ENCODE results near the gene SMTNL2.
"Not testable (repeated sequence)": the region's sequence is repeated elsewhere in the genome, so short reads cannot be mapped to it uniquely, and the experiment has no call there.

Gene SMTNL2

GRCh38 chr17:4586043-4586442 lies 1.7 kb downstream of the SMTNL2 start:
- DNase-seq (ENCODE audit: insufficient read length, low spot score) (no peak), FAIRE-seq (no peak)
- TF ChIP-seq CTCF (IDR thresholded peaks at IDR 0.05; ENCODE audit: insufficient read depth, missing control alignments): no peak

GRCh38 chr17:4587195-4587594 lies 2.9 kb downstream of the SMTNL2 start:
- no peak for TF ChIP-seq CTCF (IDR thresholded peaks at IDR 0.05; ENCODE audit: insufficient read depth, missing control alignments)
- DNase-seq (ENCODE audit: insufficient read length, low spot score) (no peak), FAIRE-seq (no peak)

GRCh38 chr17:4587803-4588202 lies 3.5 kb downstream of the SMTNL2 start:
- DNase-seq (ENCODE audit: insufficient read length, low spot score) (no peak), FAIRE-seq (no peak)
- TF ChIP-seq CTCF (IDR thresholded peaks at IDR 0.05; ENCODE audit: insufficient read depth, missing control alignments): no peak

- TF ChIP-seq CTCF (IDR thresholded peaks at IDR 0.05; ENCODE audit: insufficient read depth, missing control alignments): no peak
- FAIRE-seq: no peak
- DNase-seq (ENCODE audit: insufficient read length, low spot score): no peak
These were observed 4.1 kb downstream of the SMTNL2 start for GRCh38 chr17:4588391-4588790.

GRCh38 chr17:4588898-4589625 lies 4.7 kb downstream of the SMTNL2 start:
- DNase-seq (ENCODE audit: insufficient read length, low spot score): no peak
- no peak for TF ChIP-seq CTCF (IDR thresholded peaks at IDR 0.05; ENCODE audit: insufficient read depth, missing control alignments)
- FAIRE-seq: no peak

- not testable (repeated sequence) for DNase-seq (ENCODE audit: insufficient read length, low spot score); FAIRE-seq
These were observed 5.7 kb downstream of the SMTNL2 start for GRCh38 chr17:4590042-4590441.

- DNase-seq (ENCODE audit: insufficient read length, low spot score) (no peak), FAIRE-seq (no peak)
These were observed 6.7 kb downstream of the SMTNL2 start for GRCh38 chr17:4590981-4591453.

More at GRCh38 chr17:4590981-4591453, 6.7 kb downstream of the SMTNL2 start:
- no peak for TF ChIP-seq CTCF (IDR thresholded peaks at IDR 0.05; ENCODE audit: insufficient read depth, missing control alignments)
